GM21786 (cell line): ENCODE results near the gene TRIM16.
"Not testable (repeated sequence)": the region's sequence is repeated elsewhere in the genome, so short reads cannot be mapped to it uniquely, and the experiment has no call there.

Experiments used
- ATAC-seq: cut with Tn5 transposase; IDR thresholded peaks from one replicate; pipeline ENCODE4 v1.9.1; 2021; ENCODE audit not compliant: unreplicated experiment

TRIM16 gene

DNA sequence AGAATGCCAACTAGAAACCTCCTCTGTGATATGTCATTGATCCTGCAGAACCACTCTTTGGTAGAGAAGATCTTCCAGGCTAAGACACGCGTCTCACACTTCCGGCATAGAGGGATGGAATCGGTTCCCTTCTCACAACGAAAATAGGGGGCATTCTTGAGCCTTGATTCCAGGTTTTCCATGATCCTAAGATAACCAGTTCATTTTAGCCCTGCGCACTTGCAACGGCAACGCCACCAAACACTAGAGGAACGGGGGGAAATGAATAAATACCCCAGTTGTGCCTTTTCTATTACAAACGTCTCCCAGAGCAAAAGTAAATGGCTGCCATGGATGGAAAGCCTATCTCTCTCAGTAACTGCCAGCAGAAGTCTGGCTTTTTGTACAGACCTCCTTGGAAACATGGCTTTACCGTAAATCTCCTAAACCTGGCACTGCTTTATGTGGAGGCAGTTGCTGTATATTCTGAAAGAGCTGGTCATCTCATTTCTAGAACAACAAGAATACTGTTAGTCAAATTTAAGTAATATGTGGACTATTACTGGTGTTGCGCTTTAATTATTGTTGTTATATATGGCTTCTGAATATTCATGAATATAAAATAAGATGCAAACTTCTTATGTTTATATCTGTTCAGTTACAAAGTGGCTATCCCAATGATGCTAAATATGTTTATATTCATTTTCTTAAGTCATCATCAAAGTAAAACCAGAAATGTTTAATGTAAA lies 64.6 kb downstream of the TRIM16 start, which contains the start of gene FBXW10B:
Gene FBXW10B (minus strand): TSS at position 374 of the 728 bp plus-strand sequence. CDS start 192 bp downstream, at position 182.
- not testable (repeated sequence) for ATAC-seq

DNA sequence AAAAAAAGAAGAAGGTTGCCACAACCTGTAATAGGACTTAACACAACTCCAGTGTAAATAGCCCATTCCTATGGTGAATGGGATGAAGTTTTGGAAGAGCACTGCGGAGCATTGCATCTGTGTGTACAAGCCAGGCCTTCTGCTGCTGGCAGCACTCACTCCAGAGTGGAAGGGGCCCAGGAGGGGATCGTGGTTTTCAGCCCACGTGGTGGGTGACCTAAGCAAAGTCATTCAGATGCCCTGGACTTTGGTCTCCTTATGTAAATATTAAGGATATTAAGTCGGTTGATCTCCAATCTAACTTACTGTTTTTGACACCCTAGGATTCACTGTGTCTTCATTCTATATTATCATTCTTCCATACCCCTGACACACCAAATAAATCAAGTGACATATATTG lies 67.3 kb downstream of the TRIM16 start:
- not testable (repeated sequence) for ATAC-seq

DNA sequence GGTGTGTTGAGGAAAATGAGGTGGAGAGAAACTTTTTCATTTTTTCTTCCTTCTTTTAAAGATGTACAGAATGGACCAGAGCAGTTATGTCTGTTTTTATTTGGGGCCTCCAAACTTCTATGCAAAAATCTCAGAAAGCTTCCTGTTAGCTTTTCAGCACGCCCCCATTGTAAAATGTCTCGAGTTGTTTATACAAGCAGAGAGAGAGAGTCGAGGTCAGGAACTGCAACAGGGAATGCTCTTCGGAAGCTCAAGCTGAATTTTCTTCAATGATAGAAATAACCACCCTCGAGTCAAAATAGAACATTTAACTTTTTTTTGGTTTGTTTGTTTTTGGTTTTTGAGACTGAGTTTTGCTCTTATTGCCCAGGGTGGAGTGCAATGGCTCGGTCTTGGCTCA lies 68.3 kb downstream of the TRIM16 start:
- not testable (repeated sequence) for ATAC-seq

DNA sequence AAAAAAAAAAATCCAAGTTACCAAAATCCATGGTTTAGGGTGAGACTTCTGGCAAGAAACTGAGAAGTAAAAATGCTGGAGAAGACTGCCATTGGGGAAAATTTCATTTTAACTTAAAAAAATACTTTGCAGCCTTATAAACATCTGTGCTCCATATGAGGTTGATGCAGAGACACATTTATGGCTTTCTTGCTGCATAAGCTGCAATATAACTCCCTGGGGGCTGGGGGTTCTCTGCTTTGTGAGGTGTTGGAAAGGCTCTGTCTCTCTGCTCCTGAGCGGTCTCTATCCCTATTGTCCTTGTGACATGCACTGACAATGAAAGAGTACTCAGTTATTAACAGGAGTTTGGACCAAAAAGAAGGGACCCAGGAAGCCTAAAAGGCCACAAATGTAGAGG lies 71.0 kb downstream of the TRIM16 start:
- not testable (repeated sequence) for ATAC-seq

DNA sequence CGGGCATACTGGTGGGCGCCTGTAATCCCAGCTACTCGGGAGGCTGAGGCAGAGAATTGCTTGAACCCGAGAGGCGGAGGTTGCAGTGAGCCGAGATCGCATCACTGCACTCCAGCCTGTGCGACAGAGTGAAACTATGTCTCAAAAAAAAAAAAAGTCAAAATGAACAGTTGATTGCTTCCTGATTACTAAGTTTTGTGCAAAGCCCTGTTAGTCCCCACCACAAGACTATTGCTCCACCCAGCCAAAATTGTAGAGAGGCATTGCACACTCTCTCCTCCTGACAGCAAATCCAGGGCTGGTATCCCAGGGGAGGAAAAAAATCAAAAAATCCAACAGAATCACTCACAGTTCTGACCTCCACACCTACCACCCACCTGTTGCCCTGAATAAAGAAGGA lies 91.2 kb downstream of the TRIM16 start:
- not testable (repeated sequence) for ATAC-seq

DNA sequence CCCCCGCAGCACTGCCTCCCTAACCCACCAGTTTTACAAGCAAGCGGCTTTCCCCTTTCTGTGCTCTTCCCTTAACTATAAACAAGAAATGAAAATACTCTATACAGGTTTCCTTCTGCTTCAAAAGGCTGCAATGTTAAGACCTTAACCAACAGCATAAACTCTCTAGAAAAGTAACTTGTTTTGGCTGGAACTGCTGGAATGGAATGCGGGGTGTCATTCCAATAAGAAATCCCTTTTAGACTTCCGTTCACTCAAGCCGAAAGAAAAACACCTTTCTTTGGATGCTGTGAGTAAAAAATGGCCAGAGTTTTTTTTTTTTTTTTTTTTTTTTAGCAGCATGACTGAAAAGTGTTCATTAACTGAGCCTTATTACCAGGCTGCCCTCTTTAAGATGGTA lies 92.1 kb downstream of the TRIM16 start:
- ATAC-seq = not testable (repeated sequence)

DNA sequence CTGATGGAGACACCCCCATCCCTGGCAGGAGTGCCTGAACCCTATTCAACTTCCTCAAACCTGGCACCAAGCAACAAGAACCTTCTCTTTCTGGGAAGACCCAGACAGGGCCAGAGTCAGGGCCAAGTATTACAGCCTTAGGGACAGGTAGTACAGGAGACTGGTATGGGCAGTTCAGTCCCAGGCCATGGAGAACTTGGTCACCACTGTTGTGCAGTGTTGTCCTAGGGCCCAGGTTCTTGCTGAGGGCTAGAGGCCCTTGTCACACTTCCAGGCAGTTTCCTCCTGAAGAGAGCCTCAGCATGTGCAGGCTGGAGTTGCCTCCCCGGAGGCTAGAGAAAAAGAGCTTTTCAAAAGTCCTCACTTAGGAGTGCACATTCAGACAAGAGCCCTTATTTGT lies 93.3 kb downstream of the TRIM16 start:
- ATAC-seq = not testable (repeated sequence)

DNA sequence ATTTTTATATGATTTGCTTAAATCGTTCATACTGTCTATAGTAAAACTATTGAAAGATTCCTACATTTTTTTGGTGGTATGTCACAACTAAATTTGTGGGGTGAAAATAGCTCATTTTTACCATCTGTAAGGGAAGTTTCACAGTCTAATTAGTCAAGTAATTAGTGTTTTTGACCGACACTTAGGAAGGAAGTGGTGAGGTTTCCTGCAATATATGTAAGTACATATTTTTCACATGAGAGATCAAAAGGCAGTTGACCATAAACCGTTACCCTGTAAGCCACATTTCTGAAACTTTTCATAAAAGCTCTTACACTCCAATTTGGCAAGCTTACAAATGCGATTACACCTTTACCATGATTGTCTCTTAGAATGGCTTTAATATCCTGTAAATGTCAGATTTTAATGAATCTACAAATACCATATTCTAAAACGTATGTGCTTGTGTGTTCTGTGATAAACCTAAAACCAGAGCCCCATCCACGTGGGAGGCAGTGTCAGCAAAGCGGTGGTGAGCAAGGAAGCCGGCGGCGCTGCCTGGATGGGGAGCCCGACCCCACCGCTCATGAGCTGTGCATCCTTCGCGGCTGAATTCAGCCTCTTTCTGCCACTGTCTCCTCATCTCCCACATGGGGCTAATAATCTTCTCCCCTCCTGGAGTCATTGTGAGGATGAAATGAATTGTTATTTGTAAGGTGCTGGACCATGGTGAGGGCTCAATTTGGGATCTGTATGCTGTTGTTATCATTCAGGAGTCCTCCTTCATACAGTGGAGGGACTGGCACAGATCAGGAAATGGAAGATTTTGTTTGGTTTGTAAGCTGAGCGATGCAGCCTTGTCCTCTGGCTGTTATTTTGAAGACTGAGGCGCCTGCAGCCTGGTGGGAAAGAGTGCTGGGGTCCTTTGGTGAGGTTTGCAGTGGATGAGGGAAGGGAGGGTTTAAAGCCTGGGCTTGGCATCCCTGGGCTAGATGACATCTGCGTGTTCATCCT lies 94.3 kb downstream of the TRIM16 start:
- peak; percentile 64 for ATAC-seq

DNA sequence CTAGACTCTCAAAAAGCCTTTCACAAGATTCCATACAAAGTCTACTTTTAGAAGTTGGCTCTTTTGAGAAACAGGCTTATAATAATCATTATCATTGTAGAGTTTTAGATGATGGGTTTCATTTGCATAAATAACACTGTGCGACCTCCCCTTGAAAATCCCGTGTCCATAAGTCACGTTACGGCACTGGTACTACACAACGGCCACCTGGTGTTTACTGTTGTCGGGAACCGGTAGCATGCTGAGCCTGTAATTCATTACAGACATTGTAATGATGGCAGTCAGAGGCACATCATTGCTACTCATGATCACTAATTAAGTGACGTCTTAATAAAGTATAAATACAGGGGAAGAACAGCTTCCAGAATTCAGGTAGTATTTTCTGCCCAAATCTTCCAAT lies 96.1 kb downstream of the TRIM16 start:
- ATAC-seq = not testable (repeated sequence)

DNA sequence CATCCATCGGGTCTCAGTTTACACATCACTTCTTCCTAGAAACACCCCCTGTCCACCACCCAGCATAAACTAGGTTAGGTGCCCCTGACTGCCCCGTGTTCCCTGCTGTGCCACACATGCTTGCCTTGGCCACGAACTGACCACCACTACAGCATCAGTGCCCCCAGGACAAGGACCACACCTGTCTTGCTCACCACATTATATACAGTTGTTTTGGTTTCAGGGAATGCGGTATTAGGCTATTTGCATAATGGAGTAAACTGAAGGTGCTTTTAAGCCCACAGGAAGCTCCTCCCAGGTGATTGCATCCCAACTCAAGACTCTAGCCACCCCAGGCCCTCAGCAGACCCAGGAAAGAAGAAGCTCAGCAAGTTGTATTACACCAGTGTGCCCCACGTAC lies 100.8 kb downstream of the TRIM16 start:
- ATAC-seq = not testable (repeated sequence)

DNA sequence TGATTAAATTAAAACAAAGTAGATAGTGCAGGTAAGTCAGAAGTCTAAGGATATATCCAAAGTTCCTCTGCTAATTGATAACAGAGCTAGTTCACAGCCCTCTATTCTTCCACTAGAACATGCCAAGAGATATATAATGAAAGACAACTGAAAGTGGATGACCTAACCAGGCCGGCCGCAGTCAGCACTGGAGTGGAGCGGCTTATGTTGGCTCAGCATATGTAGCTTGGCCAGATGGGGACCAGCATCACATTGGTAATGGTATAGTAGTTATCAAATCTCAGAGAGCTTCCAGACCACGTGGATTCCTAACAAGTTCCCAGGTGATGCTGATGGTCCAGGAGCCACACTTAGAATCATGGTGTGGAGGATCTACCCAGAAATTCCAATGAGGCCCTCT lies 102.6 kb downstream of the TRIM16 start:
- ATAC-seq = not testable (repeated sequence)
